ENCODE measurements around the gene MKLN1. TPM values are rescaled to one million over a fixed set of nuclear protein-coding genes. Genes with fewer than 3 reads are reported as not detected.

Gene MKLN1
- total RNA-seq, 2 donors from 2014 or later, result 25.1 to 29.3 TPM

- H3K36me3 ChIP-seq (replicated peaks in 1 of 2; ENCODE audit: insufficient read depth in 1 of 2, low read depth in 2 of 2), result no peaks in the 10 kb centered on the region
- WGBS, 2 donors, result 65 to 100% methylated on average over 1 of the region's 1 CpG
- ATAC-seq, result no peak
- H3K27ac ChIP-seq, result no peak overlapping the region
- no peaks in the 10 kb centered on the region for H3K27me3 ChIP-seq
- intact Hi-C loops (cut with DNase I), result no loop called here
- DNase-seq, result no peak
- H3K4me3 ChIP-seq, result no peak overlapping the region
- TF ChIP-seq CTCF (IDR thresholded peaks at IDR 0.05) (no peak), POLR2A (IDR thresholded peaks at IDR 0.05) (no peak)
- peaks cover 0 to 6% (median 0%) of the 10 kb centered on the region in 3 donors for H3K9me3 ChIP-seq
- H3K4me1 ChIP-seq, result peaks cover 11% of the 10 kb centered on the region
Observed at GRCh38 chr7:131307627-131308026, 20.0 kb upstream of the MKLN1 start.

- Histone ChIP-seq H3K27me3 (no peaks in the 10 kb centered on the region), H3K27ac (no peak overlapping the region), H3K4me1 (no peaks in the 10 kb centered on the region), H3K36me3 (replicated peaks in 1 of 2; ENCODE audit: insufficient read depth in 1 of 2, low read depth in 2 of 2) (no peaks in the 10 kb centered on the region), H3K9me3 (no peaks in the 10 kb centered on the region), H3K4me3 (no peak overlapping the region)
- no peak for ATAC-seq
- no peak for DNase-seq
- intact Hi-C loops (cut with DNase I), result no loop called here
- WGBS, 2 donors, result 28 to 41% methylated on average over 1 of the region's 1 CpG
- TF ChIP-seq CTCF (IDR thresholded peaks at IDR 0.05), result no peak
- TF ChIP-seq POLR2A (IDR thresholded peaks at IDR 0.05), result no peak
Observed at GRCh38 chr7:131312838-131313237, 14.8 kb upstream of the MKLN1 start.

GRCh38 chr7:131320603-131321002 lies 7.1 kb upstream of the MKLN1 start:
- no peak for ATAC-seq
- DNase-seq, result no peak
- no peak for TF ChIP-seq CTCF (IDR thresholded peaks at IDR 0.05)
- H3K4me3 ChIP-seq, result no peak overlapping the region
- intact Hi-C loops (cut with DNase I), result no loop called here
- H3K27me3 ChIP-seq, result no peaks in the 10 kb centered on the region
- no peaks in the 10 kb centered on the region for H3K4me1 ChIP-seq
- H3K9me3 ChIP-seq, result no peaks in the 10 kb centered on the region
- no peak overlapping the region for H3K27ac ChIP-seq
- H3K36me3 ChIP-seq (replicated peaks in 1 of 2; ENCODE audit: insufficient read depth in 1 of 2, low read depth in 2 of 2), result no peaks in the 10 kb centered on the region

GRCh38 chr7:131321656-131322055 lies 6.0 kb upstream of the MKLN1 start:
- no peak overlapping the region for H3K27ac ChIP-seq
- no peak overlapping the region for H3K4me3 ChIP-seq
- no peaks in the 10 kb centered on the region for H3K36me3 ChIP-seq (replicated peaks in 1 of 2; ENCODE audit: insufficient read depth in 1 of 2, low read depth in 2 of 2)
- H3K9me3 ChIP-seq, result no peaks in the 10 kb centered on the region
- peaks cover 6% of the 10 kb centered on the region for H3K4me1 ChIP-seq
- intact Hi-C loops (cut with DNase I), result no loop called here
- TF ChIP-seq CTCF (IDR thresholded peaks at IDR 0.05), result no peak
- TF ChIP-seq POLR2A (IDR thresholded peaks at IDR 0.05), result no peak
- DNase-seq (no peak), ATAC-seq (no peak)
- H3K27me3 ChIP-seq, result no peaks in the 10 kb centered on the region

- Histone ChIP-seq H3K4me1 (peaks cover 10% of the 10 kb centered on the region), H3K27ac (no peak overlapping the region), H3K27me3 (no peaks in the 10 kb centered on the region), H3K9me3 (no peaks in the 10 kb centered on the region), H3K36me3 (replicated peaks in 1 of 2; ENCODE audit: insufficient read depth in 1 of 2, low read depth in 2 of 2) (no peaks in the 10 kb centered on the region), H3K4me3 (no peak overlapping the region)
- TF ChIP-seq CTCF (IDR thresholded peaks at IDR 0.05), result no peak
- TF ChIP-seq POLR2A (IDR thresholded peaks at IDR 0.05), result no peak
- 81 to 83% methylated on average over 1 of the region's 1 CpG for WGBS, 2 donors
- ATAC-seq (no peak), DNase-seq (no peak)
- intact Hi-C loops (cut with DNase I), result no loop called here
Observed at GRCh38 chr7:131322061-131322460, 5.6 kb upstream of the MKLN1 start.
